GM19025 (cell line): ENCODE data around the gene PCSK6.

Experiments used
- ATAC-seq: cut with Tn5 transposase; IDR thresholded peaks from one replicate; pipeline ENCODE4 v1.9.1; 2021; ENCODE audit warnings: mild to moderate bottlenecking, low read depth, moderate library complexity; ENCODE audit not compliant: unreplicated experiment

Gene PCSK6

DNA sequence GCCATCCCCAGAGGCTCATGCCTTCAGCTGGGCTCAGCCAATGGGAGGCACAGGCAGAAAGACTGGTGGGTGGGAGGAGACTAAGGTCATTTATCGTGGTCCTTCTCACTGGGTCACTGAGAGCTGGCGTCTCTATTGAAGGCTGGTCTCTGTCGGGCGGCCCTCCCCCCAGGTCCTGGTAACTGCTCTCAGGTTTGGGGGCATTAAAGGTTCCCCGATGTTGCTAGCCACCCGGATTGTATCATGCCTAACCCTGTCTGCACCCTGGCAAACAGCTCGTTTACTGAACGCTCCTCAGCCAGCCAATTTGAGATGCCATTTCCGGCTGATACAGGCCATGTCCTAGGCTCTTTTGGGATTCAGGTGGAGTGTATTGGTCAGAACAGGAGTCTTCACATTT is 222.7 kb downstream of the PCSK6 start:
- ATAC-seq, result no peak

DNA sequence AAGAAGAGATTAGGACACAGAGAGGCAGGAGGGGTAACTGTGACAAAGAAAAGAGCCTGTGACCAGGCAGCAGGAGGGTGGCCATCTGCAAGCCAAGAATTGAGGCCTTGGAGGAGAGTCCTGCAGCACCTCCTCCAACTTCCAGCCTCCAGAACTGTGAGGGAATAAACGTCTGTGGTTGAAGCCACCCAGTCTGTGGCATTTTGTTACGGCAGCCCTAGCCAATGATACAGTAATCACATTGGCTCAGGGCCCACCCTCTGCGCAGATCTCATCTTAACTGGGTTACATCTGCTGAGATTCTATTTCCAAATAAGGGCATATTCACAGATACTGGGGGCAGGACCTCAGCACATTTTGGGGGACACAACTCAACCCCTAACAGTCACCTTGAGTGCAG is 223.5 kb downstream of the PCSK6 start:
- no peak for ATAC-seq

DNA sequence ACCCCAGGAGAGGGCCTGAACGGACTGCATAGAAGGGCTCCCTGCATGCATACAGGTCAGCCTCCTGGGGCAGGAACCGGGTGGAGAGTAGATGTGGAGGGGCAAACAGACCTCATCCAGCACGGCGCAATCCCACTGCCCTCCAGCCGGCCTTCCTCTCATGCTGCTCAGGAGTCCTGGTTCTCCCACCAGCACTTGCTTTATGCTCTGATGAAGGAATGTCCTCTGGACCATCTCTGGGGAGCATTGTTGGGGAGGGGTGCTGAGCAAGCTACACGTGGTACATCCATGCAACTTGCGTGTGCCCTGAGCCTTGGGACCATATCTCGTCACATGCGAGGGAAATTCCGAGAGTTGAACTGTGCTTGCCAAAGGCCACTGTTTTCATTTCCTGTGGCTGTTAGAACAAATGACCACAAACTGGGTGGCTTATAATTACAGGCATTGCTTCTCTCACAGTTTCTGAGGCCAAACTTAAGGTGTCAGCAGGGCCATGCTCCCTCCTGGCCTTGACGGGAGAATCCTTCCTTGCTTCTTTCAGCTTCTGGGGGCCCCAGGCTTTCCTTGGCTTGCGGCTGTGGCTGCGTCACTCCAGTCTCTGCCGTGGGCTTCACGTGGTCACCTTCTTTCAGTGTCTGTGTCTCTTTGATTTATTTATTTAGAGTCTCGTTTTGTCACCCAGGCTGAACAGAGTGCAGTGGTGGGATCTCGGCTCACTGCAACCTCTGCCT is 224.4 kb downstream of the PCSK6 start:
- ATAC-seq, result peak; percentile 54

DNA sequence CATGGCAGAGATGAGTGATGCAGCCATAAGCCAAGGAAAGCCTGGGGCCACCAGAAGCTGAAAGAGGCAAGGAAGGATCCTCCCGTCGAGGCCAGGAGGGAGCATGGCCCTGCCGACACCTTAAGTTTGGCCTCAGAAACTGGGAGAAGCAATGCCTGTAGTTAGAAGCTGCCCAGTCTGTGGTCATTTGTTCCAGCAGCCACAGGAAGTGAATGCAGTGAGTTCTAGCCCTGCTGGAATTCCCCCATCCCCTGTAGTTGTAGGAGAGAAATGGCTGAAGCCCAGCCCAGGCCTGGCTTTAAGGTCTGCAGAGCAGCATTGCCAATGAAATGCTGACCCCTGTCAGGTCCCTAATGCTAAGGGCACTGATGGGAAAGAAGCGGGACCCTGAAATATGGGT is 225.5 kb downstream of the PCSK6 start:
- peak; percentile 52 for ATAC-seq

DNA sequence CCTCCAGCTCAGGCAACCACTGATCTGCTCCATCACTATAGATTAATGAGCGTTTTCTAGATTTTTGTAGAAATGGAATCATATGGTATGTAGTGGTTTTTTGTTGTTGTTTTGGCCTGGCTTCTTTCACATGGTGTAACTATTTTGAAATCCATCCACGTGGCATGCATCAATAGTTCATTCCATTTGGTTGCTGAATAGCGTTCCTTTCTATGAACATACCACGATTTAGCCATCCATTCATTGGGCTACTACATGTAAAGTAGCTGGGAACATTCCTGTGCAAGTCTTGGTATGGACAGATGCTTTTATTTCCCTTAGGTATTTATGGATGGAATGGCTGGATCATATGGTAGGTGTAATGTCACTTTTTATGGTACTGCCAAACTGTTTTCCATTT is 227.0 kb downstream of the PCSK6 start:
- no peak for ATAC-seq

DNA sequence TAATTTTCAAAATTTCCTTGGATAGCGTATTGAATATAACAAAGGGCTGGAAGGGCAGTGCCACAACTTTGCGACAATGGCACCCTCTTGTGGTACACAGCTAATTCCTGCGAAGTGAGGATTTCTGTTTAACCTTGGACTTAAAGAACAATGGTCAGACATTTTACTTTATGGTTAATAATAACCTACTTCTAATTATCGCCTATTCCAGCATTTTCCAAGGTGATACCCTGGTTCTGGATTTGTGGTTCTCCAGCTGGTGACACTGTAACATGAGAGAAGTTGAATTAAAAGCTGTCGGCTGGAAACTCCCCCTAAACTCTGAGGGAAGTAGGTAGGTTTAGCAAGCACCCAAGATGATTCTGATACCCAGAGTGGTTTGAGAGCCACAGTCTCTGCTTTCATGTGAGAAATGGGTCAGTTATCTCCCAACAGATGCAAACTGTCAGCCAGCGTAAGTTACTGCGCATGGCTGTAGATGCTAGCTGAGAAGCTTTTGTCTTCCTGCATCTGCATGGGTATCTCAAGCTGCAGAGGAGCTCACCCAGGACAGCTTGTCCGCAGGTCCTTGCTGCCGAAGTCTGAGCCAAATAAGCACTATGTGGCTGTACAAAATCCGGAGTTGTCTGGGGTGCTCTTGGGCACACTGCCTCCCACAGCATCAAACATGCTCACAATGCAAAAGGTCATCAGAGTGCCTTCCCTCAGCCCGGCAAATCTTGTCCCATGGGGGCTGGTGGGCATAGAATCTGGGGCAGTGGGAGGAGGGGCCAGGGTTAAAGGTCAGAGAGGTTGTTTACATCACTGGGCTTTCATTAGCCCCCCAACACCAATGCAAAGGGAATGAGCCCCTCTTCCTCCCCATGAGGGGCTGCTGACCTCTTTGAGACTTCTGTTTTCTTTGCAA is 231.0 kb downstream of the PCSK6 start:
- peak; percentile 60 for ATAC-seq

DNA sequence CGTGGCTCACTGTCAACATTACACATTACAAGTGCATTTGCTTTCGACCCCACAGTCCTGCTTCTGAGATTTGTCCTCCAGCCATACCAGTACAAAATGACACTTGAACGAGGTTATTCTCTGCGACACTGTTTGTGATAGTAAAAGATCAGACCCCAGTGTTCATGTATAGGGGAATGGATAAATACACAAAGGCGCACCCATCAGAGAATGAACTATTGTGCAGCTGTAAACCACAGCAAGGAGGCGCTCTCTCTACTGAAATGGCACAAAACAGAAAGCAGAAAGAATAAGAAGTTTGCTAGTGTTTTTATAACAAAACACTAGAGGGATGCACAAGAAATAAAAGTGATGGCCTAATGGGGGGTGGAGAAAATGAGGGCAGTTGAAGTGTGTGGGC is 232.8 kb downstream of the PCSK6 start:
- ATAC-seq, result no peak

DNA sequence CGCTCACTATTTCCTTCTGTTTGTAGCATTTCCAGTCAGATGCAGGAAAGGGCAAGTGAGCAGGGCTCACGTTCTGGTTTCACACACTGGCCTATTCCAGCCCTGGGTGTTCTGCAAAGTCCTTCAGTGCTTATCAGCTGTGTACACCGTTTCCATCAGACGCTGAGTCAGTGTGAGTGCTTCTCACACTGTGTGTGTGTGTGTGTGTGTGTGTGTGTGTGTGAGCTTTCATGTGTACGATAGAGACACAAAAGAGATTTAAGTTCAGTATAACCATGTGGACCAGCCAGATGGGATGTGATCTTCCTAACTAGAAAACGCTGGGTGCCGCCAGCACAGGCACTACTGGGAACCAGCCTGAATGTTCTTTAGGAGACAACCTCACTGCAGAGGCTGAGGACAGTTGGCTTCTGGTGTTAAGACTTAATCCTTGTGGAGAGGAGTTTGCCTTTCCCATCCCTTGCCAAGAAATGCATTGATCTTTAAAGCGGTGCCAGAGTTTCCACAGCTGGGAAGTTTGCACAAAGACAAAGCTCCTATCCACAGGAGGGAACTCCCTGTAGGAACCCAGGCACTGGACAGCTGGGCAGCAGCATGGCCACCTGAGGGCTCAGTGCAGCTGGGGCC is 233.8 kb downstream of the PCSK6 start:
- no peak for ATAC-seq

DNA sequence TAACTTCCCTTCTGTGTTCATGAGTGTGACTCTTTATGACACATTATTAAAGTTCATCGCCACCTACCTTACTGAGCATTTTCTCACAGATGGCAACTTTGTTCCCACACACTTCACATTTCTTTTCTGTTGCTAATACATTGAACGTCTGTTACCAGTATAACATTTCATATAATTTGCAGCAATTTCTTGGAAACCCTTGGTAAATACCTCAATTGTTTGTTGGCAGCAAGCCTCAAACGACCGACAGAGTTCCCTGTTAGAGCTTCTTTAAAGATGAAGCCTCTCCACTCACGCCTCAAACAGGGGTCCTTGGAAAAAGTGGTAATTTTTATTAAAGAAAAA is 234.5 kb downstream of the PCSK6 start:
- ATAC-seq, result no peak

DNA sequence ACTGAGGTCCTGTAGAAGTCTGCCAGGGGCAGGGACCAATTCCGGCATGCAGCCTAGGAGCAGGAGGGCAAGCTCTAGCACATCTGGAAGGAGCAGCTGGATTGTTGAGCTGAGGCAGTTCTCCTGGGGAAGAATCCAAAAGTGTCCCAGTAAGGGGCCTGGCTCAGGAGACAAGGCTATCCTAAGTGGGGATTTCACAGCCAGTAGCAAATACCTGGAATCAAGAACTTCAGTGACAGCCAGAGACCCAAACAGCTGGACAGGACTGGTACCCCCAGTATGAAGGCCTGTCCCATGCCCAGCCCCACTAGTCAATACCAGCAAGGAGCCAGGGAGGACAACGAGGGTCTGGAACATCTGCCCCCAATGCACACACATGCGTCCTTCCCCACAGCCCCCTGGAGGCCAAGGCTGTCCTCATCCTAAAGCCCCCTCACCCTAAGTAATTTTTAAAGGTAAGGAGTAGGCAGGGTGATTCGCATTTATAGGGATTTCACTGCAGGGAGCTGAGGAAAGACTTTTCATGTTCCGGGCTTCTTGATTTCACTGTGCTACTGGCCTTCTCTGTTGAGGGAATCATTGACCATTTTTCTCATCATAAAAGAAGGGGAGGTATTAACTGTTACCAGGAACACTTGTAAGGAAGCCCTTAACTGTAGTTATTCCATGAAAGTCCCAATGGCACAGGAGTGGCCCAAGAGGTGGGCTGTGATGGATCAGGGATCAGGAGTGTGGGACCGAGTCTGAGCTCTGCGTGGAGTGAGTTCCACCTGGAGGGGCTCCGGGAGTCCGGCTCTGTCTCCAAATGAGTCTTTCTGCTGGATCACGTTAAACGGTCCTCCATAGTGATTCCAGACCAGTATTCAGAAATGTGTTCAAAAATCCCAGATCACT is 235.1 kb downstream of the PCSK6 start:
- no peak for ATAC-seq
